Hindlimb muscle (tissue), 1 donor: Measurements from ENCODE around the gene C6orf132. TPM values are rescaled to one million over a fixed set of nuclear protein-coding genes. Genes with fewer than 3 reads are reported as not detected.

Source experiments
- DNase-seq: peaks from one replicate; pipeline ENCODE4 v3.0.0-alpha.2; 2013
- polyA plus RNA-seq: library from polyadenylated mRNA; unstranded; fragments of 120-200 nt; gene quantifications from one replicate; pipeline ENCODE4 v1.2.1, GENCODE V29; 2013; ENCODE audit not compliant: insufficient read length

Gene C6orf132
- polyA plus RNA-seq, 1 donor: 0.52 TPM

DNA sequence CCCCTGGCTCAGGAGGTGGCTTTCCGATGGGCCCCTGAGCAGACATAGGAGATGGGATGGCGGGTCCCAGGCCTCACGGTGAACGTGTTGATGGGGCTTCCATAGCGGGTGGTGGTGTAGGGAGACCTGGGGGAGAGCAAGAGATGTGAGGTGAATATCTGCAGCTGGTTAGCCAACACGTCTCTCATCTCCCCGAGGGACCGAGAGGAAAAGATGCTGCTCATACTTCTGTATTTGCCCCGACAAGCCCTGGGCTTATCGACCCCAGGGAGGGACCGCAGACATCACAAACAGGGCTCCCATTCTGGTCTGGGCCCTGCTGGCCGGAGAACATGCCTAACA is 38.7 kb downstream of the C6orf132 start:
- DNase-seq: no peak

GRCh38 chr6:42103216-42103615 is 39.2 kb downstream of the C6orf132 start:
- DNase-seq: no peak

GRCh38 chr6:42101186-42101657 is 41.2 kb downstream of the C6orf132 start:
- DNase-seq: no peak

DNA sequence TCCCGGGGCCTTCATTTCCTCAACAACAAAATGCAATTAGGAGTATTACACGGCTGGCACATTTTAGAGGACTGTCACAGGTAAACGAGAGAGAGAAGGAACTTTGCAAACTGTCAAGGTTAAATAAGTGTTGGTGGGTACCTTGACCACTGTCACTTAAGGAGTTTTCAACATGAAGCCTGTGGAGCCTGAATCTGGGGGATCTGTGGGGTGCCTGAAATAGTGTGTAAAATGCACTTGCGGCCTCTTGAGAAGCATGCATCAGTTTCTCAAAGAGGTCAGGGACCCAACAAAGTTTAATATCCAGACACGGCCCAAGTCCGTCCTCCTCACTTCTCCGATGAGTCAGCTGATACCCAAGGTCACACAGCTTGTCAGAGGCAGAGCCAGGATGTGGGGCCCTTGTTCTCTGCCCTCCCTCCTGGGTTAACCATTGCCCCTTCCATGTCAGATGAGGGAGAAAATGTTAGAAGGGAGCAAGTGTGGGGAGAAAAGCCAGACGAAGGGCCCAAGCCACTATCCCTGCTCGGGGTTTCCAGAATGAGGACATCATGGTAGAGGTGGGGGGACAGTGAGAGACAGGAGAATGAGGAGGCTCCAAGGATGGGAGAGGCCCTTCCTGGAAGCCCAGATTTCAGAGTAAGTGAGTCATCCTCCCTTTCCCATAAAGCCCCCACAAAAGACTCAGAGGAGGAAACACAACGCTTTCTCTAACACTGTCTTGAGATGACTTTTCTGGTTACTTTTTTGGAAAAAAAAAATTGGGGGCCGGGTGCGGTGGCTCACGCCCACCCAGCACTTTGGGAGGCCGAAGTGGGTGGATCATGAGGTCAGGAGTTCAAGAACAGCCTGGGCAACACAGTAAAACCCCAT is 42.2 kb downstream of the C6orf132 start:
- DNase-seq: no peak

DNA sequence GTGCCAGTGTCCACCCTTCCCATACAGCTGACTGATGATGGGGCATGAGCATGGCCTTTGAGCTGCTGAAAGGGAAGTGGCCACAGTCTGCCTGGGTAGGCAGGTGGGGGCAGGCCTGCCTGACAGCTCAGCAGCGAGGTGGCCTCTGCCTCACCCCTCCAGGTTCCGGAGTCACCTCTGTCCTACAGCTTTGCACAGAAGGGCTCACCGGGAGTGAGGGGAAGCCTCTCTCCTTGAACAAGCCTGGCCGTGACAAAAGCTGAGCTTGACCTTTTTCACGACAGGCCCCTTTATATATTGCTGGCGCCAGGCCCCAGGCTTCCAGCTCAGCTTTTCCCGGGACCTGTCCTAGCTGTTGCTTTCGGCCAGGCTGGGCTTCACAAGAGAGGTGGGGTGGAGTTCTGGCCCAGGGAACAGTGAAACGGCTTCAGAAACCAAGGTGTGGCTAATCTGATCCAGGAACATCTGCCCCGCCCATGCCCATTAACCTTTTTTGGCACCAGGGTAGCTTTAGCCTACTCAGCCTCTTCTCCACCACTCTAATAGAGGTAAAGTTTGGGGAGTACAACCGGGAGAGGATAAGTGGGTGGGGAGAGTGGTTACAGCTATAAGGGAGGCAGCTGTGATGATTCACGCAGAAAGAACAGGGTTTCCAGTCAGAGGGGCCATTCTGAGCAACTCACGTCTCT is 42.9 kb downstream of the C6orf132 start:
- DNase-seq: no peak

DNA sequence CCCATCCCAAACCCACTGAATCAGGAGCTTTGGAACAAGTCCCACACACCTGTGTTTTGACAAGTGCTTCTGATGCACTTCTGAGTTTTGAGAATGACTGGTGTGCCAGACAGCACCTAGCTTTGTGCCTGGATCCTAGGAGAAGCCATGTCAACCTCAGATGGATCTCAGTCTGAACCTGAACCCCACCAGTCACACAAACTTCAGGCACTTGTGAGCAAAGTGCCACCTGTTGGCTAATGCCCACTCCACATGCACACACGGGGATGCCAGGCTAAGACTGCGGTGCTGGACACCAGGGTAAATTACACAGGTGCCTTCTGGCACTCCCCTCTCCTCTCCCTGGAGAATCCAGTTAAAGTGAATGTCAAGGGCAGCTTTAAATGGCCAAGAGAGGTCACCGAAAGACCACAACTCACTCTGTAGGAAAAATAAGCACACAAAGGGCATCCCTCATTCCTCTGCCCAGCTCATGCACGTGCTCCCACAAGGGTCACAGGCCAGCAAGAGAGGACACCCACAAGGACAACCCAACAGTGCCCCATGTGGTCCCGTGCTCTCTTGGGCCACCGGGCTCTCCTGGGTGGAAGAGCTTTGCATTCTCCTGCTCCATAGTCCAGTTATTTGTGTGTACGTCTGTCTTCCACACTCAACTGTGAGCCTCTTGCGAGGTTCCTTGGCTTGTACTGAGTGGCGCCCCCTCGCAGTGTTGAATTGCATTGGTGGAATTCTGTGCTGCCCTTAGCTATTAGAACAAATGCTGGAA is 46.5 kb downstream of the C6orf132 start:
- DNase-seq: no peak

DNA sequence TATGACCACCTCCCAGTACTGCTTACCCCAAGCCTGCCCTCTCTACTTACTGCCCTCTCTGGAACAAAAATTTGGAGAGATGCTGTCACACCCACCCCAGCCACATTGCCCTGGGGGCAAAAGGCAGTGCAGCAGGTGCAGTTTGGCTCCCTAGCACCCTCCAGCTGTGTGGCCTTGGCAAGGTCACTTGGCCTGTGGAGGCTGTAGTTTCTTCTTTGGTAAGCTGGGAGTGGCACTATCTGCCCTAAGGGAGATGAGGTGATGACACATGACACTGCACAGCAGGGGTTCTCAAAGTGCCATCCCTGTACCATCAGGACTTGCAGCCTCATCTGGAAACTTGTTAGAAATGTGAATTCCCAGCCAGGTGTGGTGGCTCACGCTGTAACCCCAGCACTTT is 47.3 kb downstream of the C6orf132 start:
- no peak for DNase-seq

DNA sequence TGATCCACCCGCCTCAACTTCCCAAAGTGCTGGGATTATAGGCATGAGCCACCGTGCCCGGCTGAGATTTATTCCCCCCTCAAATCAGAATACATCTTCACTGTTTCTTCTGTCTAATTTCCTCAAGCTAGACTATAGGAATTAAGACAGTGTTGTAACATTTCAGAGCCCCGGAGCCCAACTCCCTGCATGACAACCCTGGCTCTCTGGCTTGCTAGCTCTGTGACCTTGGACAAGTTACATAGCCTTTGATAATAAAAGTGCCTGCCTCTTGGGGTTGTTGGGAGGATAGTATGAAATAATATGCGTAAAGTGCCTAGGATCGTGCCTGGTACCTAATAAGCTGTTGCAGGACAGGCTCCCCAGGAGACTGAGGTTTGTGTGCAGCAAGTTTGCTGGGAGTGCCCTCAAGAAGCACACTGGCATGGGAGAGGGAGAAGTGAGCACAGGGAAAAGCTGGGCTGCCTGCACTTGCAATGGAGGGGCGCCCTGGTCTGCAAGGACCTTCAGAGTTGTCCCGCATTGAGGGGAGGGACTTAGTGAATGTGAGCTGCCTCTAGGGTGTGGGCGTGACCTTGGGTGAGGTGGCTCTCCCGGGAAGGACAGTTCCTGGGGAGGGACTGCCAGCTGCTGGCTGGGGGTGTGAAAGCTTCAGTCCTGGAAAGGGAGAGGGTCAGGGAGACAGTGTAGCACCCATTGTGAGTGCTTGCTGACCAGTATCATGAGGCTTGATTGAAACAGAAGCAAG is 48.7 kb downstream of the C6orf132 start:
- DNase-seq: no peak

DNA sequence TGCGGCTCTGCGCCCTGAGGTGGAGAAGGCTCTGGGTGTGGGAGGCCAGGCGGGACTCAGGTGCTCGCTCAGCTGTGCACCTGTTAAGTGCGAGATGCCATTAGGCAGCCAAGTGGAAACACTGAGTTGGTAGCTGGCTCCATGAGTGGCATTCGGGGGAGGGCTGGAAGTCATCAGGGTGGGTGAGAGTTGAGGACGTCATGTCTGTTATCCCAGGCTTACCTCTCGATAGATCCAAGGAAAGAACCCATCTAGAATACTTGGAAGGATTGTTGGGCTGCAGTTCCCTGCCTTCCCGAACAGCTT is 50.7 kb downstream of the C6orf132 start:
- DNase-seq: no peak

DNA sequence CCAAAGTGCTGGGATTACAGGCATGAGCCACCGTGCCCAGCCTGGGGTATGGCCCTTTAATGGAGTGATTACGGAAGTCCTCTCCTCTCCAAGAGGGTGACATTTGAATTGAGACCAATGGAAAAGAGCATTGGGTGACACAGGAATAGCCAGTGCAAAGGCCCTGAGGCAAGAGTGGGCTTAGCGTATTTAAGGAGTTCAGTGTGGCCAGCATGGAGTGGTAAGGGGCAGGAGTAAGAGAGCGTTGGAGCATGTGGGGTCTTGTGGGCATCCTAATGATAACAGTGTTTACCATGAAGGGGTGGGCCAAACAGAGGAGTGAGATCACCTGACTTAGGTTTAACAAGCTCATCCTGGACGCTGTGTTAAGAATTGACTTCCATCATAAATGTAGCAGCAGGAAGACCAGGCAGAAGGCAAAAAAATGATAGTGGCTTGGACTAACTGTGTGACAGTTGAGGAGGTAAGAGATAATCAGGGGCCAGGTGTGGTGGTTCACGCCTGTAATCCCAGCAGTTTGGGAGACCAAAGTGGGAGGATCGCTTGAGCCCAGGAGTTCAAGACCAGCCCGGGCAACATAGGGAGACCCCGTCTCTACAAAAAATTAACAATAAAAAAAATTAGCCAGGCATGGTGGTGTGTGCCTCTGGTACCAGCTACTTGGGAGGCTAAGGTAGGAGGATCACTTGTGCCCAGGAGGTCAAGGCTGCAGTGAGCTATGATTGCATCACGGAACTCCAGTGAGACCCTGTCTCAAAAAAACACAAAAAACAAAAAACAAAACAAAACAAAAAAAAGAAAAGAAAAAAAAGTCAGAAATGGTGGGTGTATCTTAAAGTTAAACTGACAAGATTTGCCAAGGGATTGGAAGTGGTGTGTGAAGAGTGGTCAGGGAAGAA is 51.4 kb downstream of the C6orf132 start:
- no peak for DNase-seq

DNA sequence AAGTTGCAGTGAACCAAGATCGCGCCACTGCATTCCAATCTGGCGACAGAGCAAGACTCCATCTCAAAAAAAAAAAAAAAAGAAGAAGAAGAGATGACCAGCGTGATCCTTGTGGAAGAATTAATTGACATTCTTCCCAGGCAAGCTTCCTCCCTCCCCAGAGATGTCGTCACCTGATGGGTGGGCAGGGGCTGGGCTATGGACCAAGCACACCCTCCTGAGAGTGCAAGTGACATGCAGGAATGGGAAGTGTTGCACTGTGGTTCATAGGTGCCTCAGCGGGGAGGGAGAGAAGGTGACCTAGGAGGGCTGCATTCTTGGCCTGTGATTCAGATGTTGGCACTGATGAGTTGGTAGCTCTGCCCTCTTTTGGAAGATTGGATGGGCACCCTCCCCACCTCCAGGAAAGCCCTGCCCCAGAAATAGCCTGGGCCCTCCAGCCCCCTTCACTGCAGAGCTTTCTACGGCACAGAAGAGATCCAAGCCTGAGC is 54.3 kb downstream of the C6orf132 start:
- DNase-seq: no peak

DNA sequence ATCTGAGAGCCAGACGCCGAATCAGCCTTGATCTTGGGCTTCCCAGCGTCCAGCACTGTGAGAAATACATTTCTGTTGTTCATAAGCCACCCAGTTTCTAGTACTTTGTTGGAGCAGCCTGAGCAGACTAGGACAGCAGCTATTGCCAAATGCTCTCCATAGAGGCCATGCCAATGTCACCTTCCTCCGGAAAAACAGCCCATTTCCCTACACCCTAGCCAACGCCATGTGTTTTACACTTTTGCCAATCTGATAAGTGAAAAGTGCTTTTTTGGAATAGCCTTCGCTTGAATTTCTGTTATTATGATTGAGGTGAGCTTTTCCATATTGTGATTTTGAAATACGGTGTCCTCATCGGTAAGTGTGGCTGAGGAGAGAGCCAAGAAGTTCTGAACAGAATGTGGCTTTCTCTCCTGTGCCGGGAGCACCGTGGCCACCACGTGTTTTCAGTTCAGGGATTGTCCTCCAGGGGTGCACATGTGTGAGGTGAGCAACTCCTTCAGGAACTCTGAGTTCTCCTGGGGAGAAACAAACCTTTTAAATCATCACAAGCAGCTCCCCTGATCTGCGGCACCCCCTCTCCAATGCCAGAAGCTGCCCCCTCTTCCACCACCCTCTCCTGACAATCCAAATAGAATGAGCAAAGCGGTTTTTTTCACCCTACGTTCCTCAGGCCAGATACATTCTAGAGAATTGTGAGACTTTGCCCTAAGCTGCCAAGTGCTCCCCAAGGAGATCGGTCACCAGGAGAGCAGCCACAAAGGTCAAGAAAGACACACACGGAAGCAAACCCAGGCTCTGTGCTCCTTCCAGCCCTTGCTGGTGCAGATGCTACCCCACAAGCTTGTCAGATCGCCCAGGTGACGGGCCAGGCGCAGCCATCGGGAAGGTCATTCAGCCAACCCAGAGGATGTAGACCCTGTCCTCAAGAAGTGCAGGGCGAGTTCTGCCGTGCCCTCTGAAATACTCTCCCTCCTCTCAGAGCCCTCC is 56.1 kb downstream of the C6orf132 start:
- DNase-seq: no peak

DNA sequence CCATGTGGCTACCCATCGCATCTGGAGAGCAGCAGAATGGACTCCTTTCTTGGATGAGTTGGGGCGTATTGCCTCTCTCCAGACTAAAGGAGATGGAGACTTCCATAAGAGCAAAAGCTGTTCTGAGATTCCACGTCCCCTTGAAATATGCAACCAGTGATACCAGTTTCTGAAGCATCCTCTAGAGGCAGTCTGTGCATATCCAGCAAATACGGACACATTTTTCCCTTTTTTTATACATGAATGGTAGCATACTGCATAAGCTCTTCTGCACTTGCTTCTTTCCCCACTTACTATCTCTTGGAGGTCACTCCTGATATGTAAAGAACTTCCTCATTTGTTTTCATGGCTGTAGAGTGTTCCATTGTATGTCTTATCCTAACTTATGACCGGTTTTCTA is 57.5 kb downstream of the C6orf132 start:
- DNase-seq: no peak

- DNase-seq: no peak
These were observed 58.9 kb downstream of the C6orf132 start for GRCh38 chr6:42083530-42083929.

DNA sequence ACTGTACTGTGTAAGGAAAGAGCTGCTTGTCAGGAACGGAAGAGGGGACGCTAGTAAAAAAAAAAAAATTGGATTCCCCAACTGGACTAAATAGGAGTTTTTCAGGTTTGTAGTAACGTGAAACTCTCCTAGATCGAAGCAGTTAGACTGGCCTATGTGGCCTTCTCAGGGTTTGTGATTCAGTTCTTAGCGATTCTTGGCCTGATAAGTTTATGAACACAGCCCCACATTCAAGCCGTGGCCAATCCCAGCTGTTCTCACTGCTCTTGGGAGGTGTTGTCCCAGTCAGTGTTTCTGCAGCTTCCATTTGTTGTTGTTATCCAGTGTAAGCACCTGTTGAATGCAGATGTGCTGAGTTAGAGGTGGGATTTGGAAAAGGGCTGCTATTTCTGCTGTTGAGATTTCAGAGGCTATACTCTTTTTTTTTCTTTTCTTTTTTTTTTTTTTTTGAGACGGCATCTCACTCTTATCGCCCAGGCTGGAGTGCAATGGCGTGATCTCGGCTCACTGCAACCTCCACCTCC is 62.4 kb downstream of the C6orf132 start:
- DNase-seq: no peak

GRCh38 chr6:42078386-42078785 is 64.0 kb downstream of the C6orf132 start:
- no peak for DNase-seq

GRCh38 chr6:42075159-42075838 is 67.1 kb downstream of the C6orf132 start:
- DNase-seq: peak; percentile 72

- DNase-seq: no peak
These were observed 69.1 kb downstream of the C6orf132 start for GRCh38 chr6:42073287-42073686.

DNA sequence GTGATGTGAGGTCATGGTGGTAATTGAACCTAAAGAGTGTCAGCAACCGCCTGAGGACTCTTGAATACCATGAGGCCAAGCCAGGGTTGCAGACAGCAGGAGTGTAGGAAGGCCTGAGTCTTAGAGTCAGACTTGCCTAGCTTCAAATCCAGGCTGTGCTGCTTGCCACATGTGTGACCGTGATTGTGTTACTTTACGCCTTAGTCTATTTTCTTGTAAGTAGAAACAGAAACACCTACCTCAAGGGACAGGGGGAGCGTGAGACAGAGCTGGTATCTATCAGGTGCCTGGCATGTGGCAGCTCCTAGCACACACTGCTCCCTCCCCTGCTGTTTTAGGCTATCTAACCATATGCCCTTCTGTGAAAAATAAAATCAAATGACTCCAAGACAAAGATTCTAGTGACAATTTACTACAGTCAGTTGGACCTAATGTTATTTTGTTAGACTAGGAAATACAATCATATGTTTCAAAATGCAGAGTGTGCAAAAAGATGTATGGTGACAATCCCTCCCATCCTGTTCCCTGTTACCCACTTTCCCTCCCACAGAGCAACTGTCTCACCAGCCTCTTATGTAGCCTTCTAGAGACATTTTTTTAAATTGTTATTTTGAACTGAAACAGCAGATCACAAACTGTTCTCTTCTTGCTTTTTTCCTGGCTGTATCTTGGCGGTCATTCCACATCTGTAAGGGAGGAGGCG is 70.4 kb downstream of the C6orf132 start:
- DNase-seq: no peak
